ENCODE results near the gene HSFX4.
"Not testable (repeated sequence)": the region's sequence is repeated elsewhere in the genome, so short reads cannot be mapped to it uniquely, and the experiment has no call there.

GRCh38 chrX:149928635-149929034 is 738 bp upstream of the HSFX4 start:
- TF ChIP-seq POLR2AphosphoS5, CTCF, POLR2A, EP300 (IDR thresholded peaks at IDR 0.05): not testable (repeated sequence)
